Hematopoietic multipotent progenitor cell treated with erythropoietin and hydrocortisone succinate and interleukin-3 and kit ligand, for 15 days (in vitro differentiated cells): ENCODE data around the gene SLC22A12.

Experiments used
- DNase-seq: peaks from one replicate; pipeline ENCODE4 v3.0.0-alpha.2; 2015; ENCODE audit warnings: low spot score

SLC22A12 gene

GRCh38 chr11:64563966-64564365 lies 27.1 kb upstream of the SLC22A12 start:
- DNase-seq: no peak

GRCh38 chr11:64564419-64564818 lies 26.6 kb upstream of the SLC22A12 start:
- DNase-seq: no peak

GRCh38 chr11:64564947-64565889 lies 25.8 kb upstream of the SLC22A12 start:
- DNase-seq: no peak

DNA sequence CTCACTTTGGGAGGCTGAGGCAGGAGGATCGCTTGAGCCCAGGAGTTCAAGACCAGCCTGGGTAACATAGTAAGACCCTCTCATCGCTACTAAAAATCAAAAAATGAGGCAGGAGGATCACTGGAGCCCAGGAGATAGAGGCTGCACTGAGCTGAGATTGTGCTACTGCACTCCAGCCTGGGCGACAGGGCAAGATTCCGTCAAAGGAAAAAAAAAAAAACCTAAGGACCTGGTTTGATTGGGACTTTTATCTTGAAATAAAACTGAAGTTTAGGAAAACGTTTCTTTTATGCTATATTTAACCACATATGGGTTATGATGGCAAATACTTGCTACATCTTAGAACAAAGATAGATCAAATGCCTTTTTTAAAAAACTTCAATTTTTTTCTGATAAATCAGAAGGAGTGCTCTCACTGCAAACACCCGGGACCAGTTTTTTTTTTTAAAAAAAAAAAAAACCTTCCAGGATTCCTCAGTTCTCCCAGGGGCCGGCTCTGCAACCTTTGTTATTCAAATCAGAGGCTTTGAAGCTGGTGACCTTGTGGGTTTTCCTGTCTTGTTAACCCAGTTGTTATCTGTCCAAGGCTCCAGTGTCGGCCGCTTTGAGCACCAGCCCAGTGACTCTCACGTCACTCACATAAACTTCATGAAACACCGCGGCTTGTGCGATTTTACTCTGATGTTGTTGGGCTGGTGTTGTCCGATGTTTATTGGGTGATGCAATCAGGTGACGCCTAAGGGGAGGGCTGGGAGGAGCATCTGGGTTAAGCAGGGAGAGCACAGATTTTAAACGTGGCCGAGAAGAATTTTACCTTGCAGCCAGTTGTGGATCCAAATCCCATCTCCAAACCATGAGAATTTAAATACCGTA lies 24.7 kb upstream of the SLC22A12 start:
- DNase-seq: no peak

- DNase-seq: no peak
These were observed 23.8 kb upstream of the SLC22A12 start for GRCh38 chr11:64566915-64567891.

DNA sequence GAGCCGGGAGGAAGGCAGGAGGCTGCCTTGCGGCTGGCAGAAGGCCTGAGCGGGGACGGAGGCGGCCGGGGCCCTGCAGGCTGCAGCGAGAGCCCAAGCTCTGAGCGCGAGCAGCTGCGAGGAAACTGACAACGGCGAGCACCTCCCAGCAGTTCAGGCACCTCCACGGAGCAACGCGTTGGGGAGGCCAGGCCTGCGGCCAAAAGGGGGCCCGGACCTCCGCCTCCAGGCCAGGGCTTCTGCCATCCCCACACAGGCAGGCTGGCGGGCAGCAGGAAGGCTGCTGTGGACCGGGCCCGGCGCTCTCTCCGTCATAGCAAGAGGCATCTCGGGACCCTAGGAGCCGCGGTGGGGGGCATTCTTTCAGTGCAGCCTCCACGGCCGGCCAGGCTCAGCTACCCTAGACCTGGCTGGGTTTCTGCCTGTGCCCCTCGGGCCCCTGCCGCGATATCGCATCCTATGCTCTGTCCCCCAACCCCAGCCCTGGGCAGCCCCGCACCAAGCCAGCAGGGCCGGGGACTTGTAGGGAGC lies 22.9 kb upstream of the SLC22A12 start:
- no peak for DNase-seq

GRCh38 chr11:64568584-64569140 lies 22.4 kb upstream of the SLC22A12 start:
- DNase-seq: no peak

DNA sequence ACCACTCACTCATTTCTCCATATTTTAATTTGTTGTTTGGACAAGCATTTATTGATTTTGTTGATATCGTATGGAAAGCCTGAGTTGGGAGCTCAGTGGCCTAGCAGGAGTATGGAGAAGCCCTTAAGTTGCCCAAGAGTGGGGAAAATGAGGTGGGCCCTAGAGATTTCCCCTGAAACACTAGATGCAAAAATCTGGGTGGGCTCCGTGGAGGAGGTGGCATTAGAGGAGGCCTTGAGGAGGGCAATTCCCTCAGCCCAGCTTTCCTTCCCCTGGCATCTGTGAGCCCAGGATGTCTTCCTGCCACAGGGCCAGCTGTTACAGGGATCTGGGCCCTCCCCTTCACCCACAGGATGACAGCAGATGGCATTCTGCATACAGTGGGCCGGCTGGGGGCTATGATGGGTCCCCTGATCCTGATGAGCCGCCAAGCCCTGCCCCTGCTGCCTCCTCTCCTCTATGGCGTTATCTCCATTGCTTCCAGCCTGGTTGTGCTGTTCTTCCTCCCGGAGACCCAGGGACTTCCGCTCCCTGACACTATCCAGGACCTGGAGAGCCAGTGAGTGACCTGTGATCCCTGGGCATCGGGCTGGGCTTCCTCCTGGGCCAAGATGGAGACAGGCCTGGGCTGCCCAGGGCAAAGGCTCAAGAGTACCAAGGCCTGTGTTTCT lies 21.6 kb upstream of the SLC22A12 start:
- no peak for DNase-seq

GRCh38 chr11:64570341-64570740 lies 20.7 kb upstream of the SLC22A12 start:
- no peak for DNase-seq

- DNase-seq: no peak
These were observed 20.0 kb upstream of the SLC22A12 start for GRCh38 chr11:64571050-64571409.

DNA sequence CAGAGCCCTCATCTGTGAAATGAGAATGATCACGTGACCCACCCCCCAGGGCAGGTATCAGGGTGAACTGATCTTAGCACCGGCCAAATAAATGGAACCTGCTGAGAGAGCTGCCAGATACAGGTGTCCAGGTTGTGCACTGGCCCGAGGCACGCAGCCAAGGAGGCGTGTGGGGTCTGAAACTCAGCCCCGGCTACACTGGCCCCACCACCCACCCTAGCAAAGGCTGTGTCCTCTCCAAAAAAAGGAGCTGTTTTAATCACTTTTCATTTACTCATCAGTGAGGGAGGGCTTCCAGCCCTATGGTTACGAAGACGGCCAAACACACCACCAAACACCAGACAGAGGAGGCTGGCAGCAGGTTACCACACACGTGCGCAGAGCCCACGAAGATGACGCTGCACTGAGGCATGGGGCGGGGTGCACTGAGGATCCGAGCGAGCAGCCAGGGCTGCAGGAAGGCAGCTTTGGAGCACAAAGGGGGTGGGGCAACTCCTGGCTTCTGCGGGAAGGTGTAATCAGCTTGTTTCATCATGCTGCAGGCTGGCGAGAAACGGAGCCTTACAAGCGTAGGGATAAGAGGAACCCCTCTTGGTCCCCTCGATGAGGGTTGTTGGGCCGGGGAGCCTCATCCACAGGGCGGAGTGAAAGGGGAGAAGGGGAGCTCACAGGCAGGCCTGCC lies 19.5 kb upstream of the SLC22A12 start:
- no peak for DNase-seq

DNA sequence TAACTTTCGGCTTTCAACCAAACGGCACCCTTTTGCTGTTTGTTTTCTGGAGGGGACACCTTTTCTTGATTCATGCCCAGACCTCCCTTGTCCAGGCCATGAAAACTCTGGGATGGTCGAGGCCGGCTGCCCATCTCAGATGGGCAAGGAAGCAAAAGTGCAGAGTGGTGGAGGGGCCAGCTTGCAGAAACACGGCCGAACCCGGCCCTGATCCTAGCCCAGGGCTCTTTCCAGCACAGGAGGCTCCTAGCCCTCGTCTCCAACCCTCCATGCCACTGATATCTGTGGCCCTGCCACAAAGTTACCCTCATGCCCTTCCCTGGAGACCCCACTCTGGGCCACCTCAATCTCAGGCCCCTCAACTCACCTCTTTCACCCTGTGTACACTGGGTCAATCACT lies 18.9 kb upstream of the SLC22A12 start:
- DNase-seq: no peak

- no peak for DNase-seq
These were observed 13.8 kb upstream of the SLC22A12 start for GRCh38 chr11:64577202-64577601.

DNA sequence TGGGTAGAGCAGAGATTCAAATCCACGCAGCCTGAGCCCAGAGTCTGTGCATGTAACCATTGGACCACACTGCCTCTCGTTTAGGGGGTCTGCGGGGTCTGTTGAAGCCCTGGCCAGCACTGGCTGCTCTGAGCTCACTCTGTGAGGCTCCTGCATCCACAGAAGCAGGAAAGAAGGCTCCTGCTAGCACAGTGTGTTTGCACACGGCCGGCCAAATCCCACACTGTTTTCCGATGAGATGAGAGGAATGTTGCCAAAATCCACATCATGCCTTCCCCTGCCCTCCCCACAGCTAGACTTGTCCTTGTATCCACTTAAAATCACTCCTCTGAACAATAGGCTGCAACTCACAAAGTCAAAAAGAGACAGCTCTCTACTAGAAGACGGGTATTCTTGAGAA lies 10.6 kb upstream of the SLC22A12 start:
- DNase-seq: no peak

DNA sequence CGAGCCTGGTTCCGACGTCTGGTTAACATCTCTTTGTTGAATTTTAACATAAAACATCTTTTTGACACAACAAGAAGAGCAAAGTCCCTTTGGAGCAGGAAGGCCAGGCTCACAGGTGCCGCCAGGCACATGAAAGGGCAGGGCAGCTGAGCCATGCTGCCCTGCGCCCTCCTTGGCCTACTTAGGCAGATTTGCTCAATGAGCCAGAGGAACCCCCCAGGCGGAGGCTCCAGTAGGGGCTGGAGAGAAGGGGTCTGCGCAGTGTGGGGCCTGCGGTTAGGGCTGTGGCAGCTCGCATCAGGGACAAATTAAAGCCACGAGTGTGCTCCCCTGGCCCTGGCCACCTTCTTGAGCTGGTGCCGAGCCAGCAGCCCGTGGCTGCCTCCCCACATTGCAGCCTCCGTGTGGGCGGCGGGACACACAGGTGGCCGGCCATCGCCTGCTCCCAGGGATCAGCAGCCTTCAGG lies 9.9 kb upstream of the SLC22A12 start:
- DNase-seq: no peak

- no peak for DNase-seq
These were observed 8.1 kb upstream of the SLC22A12 start for GRCh38 chr11:64582885-64583284.

DNA sequence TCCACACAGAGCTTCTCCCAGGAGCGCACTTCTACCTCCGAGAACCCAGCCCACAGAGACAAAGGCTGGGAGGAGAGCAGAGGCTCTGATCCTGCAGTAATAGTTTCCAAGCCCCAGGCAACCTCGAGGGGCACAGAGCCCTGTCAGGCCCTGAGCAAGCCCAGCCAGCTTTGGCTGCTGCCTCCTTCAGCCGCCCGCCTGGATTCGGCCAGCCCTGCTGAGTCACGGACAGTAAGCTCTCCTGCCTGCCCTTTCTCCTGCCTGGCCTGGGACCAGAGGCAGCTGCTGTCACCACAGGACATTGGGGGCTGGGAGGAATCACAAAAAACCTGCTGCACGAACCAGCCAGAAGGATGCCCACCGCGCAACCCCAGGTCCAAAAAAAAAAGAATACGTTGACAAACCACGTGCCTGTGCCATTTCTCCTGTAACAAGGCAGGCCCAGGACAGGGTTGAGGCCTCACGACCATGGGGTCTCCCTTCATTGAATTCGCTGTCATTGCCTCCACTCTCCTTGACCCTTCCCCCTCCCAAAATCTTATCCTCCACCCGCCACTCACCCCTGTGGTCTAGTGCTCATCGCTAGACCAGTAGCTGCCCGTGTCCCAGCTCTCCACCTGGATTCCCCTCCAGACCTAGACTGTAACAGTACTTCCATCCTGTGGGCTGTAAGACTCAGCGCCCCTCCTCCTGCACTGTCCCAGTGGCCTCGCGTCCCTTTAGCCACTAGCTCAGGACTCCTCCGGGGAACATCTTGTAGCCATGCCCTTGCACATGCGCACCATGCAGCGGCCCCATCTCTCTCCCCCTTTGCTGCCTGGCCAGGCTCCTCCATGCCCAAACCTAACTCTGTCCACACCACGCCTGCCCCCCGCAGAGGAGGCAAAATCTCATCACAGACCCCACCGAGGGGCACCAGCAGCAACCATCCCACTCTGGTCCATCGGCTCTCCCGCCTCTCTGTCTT lies 7.4 kb upstream of the SLC22A12 start:
- no peak for DNase-seq

DNA sequence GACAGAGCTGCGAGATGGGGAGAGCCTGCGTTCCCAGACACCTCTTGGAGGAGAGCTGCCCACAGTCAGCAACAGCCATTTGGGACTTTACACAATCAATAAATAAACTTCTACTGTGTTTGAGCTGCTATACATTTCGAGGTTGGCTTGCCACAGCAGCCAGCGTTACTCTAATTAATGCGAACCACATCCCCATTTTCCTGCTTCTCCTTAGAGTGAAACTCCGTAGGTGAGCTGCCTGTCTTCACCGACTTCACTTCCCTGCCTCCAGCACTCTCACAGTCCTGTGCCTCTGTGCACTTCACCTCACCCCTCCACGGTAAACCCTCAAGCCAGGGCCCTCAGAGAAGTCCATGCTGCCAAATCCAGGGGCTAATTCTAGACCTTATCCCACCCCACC lies 5.9 kb upstream of the SLC22A12 start:
- no peak for DNase-seq

DNA sequence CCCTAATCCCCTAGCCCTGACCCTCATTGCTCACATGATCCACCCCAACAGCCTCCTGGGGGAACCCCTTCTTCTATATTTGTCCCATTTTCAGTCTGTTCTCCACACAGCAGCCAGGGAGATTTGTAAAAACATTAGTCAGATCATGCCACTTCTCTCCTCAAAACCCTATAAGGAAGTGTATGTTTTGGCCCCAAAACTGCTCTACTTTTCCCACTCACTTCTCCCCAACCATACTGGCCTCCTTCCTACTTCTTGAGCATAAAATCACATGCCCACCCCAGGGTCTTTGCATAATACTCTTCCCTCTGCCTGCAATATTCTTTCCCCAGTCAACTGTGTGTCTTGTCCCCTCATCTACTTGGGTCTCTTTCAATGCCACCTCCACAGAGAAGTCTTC lies 4.7 kb upstream of the SLC22A12 start:
- DNase-seq: no peak
